Measurements from ENCODE around the gene KIF21B. TPM values are rescaled to one million over a fixed set of nuclear protein-coding genes. Genes with fewer than 3 reads are reported as not detected.
A peak's percentile ranks its signal among the peaks of the same experiment; 100 is the strongest.

The KIF21B gene, protein sequence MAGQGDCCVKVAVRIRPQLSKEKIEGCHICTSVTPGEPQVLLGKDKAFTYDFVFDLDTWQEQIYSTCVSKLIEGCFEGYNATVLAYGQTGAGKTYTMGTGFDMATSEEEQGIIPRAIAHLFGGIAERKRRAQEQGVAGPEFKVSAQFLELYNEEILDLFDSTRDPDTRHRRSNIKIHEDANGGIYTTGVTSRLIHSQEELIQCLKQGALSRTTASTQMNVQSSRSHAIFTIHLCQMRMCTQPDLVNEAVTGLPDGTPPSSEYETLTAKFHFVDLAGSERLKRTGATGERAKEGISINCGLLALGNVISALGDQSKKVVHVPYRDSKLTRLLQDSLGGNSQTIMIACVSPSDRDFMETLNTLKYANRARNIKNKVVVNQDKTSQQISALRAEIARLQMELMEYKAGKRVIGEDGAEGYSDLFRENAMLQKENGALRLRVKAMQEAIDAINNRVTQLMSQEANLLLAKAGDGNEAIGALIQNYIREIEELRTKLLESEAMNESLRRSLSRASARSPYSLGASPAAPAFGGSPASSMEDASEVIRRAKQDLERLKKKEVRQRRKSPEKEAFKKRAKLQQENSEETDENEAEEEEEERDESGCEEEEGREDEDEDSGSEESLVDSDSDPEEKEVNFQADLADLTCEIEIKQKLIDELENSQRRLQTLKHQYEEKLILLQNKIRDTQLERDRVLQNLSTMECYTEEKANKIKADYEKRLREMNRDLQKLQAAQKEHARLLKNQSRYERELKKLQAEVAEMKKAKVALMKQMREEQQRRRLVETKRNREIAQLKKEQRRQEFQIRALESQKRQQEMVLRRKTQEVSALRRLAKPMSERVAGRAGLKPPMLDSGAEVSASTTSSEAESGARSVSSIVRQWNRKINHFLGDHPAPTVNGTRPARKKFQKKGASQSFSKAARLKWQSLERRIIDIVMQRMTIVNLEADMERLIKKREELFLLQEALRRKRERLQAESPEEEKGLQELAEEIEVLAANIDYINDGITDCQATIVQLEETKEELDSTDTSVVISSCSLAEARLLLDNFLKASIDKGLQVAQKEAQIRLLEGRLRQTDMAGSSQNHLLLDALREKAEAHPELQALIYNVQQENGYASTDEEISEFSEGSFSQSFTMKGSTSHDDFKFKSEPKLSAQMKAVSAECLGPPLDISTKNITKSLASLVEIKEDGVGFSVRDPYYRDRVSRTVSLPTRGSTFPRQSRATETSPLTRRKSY (N-terminal part only)
- total RNA-seq (100 to 1,000 TPM in 3 of 5 donors, 10 to 100 TPM in 2; 70.8 to 110 (median 101) TPM), total RNA-seq (118 to 422 (median 241) reads per million in 29 experiments)
- total RNA-seq (2013): 56.2 TPM

DNA sequence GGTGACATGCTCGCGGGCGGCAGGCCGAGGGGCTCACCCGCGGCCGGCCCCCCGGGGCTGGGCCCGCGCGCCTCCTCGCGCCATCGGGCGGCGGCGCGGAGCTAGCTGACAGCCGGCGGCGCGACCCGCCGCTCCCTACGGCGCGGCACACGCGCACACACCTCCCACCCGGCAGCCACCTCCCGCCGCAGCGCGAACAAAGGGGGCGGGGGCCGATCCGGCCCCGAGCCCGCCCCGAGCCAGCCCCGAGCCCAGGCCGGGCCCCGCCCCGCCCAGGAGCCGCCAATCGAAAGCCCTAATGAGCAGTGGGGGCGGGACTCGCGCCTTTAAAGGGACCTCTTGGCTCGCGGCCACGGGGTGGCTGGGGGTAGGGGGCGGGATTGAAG, at the start of gene KIF21B:
KIF21B (minus strand) TSS at position 198 of the 386 bp plus-strand sequence. CDS start 331 bp downstream, outside the sequence.
- Mint-ChIP-seq H3K36me3 (peaks cover 2% of the 10 kb centered on the region), H3K9me3 (no peaks in the 10 kb centered on the region), H3K27me3 (no peaks in the 10 kb centered on the region), H3K4me3 (peak within 1 kb of the TSS; percentile 89 to 99 (median 98)), H3K4me1 (peaks cover 66 to 73% (median 73%) of the 10 kb centered on the region in 3 donors), H3K27ac (peak within 1 kb of the TSS; percentile 99 to 100)
- peak within 1 kb of the TSS; percentile 88 for H3K27ac ChIP-seq (ENCODE audit: low read length)
- POLR2A ChIA-PET: no interaction called here
- ATAC-seq (replicated peaks in 1 of 4): peak; percentile 81 to 88 (median 82)
- DNase-seq: peak; percentile 82 to 94 (median 90)
- CTCF ChIA-PET: interaction anchor here (1.4 to 3.4 kb wide), 3 partner anchors 44 to 51 kb away, joined by 3 to 15 read pairs (median 4); no protein-coding TSS in a partner anchor
- H3K4me3 ChIP-seq (ENCODE audit: control insufficient read depth in 1 of 2, extremely low read depth in 1 of 2, low read length in 1 of 2): peak within 1 kb of the TSS; percentile 80 to 94
- WGBS (ENCODE audit: insufficient coverage): 0% methylated on average over 40 of the region's 53 CpGs
- no peaks in the 10 kb centered on the region for H3K27me3 ChIP-seq (replicated peaks in 1 of 2; ENCODE audit: control insufficient read depth in 2 of 2, extremely low read depth in 1 of 2, insufficient read depth in 2 of 2, low read length in 1 of 2)
- H3K36me3 ChIP-seq (ENCODE audit: control insufficient read depth in 2 of 2, extremely low read depth in 1 of 2, insufficient read depth in 1 of 2, low read length in 1 of 2): peaks cover 0 to under 1% of the 10 kb centered on the region in 2 donors
- peaks cover 42 to 70% of the 10 kb centered on the region in 2 experiments for H3K4me1 ChIP-seq (ENCODE audit: control insufficient read depth in 1 of 2, extremely low read depth in 1 of 2, insufficient read depth in 2 of 2, low read length in 2 of 2)
- H3K9me3 ChIP-seq: no peaks in the 10 kb centered on the region

DNA sequence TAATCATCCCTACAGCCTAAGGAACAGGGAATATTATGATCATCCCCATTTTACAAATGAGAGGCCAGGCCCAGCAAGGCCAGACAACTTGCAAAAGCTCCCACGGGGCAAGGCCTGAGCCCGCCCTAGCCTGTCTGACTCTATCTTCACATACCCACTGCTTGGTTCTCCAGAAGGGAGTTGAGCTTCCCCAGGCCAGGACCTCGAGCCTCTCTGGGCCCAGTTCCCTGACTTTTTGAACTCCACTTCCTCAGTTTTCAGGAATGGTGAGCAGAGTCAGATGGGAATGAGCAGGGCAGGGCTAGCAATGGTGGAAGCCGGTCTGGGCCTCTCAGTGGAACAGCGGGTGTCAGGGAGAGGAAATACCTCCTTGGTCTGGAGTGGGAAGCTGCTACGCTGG, 49.4 kb upstream of the KIF21B start:
- Histone ChIP-seq H3K9me3 (no peaks in the 10 kb centered on the region), H3K27ac (ENCODE audit: low read length) (no peak overlapping the region), H3K27me3 (replicated peaks in 1 of 2; ENCODE audit: control insufficient read depth in 2 of 2, extremely low read depth in 1 of 2, insufficient read depth in 2 of 2, low read length in 1 of 2) (peaks cover 0 to 11% of the 10 kb centered on the region in 2 experiments), H3K36me3 (ENCODE audit: control insufficient read depth in 2 of 2, extremely low read depth in 1 of 2, insufficient read depth in 1 of 2, low read length in 1 of 2) (no peaks in the 10 kb centered on the region), H3K4me3 (ENCODE audit: control insufficient read depth in 1 of 2, extremely low read depth in 1 of 2, low read length in 1 of 2) (no peak overlapping the region), H3K4me1 (ENCODE audit: control insufficient read depth in 1 of 2, extremely low read depth in 1 of 2, insufficient read depth in 2 of 2, low read length in 2 of 2) (no peaks in the 10 kb centered on the region)
- CTCF ChIA-PET: no interaction called here
- DNase-seq (no peak), ATAC-seq (replicated peaks in 1 of 4) (no peak)
- Mint-ChIP-seq H3K27me3 (peaks cover 0 to 2% of the 10 kb centered on the region in 2 donors), H3K4me3 (no peak overlapping the region), H3K27ac (no peak overlapping the region), H3K4me1 (peaks cover 0 to 4% (median 0%) of the 10 kb centered on the region in 3 donors), H3K36me3 (no peaks in the 10 kb centered on the region), H3K9me3 (no peaks in the 10 kb centered on the region)
- no CpG with 5 or more reads among the region's 6 CpGs for WGBS (ENCODE audit: insufficient coverage)
- POLR2A ChIA-PET: no interaction called here

DNA sequence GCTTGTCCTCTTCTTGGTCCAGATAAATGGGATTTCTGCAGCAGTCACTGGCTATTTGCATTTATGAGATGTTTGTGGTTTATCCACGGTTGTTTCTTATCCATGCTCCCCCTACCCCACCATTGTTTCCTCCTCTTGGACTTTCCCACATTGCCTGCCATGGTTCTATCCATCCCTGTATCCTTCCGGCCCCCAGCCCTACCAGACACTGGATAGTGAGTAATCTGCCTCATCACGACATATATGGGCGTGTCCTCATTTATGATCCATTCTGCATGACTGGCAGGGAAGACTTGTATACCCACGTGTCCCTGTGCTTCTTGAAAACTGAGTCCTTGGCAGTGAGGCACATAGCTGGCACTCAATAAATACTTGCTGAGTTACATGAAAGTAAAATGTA, 48.6 kb upstream of the KIF21B start:
- Histone ChIP-seq H3K27ac (ENCODE audit: low read length) (no peak overlapping the region), H3K9me3 (no peaks in the 10 kb centered on the region), H3K36me3 (ENCODE audit: control insufficient read depth in 2 of 2, extremely low read depth in 1 of 2, insufficient read depth in 1 of 2, low read length in 1 of 2) (no peaks in the 10 kb centered on the region), H3K4me1 (ENCODE audit: control insufficient read depth in 1 of 2, extremely low read depth in 1 of 2, insufficient read depth in 2 of 2, low read length in 2 of 2) (no peaks in the 10 kb centered on the region), H3K27me3 (replicated peaks in 1 of 2; ENCODE audit: control insufficient read depth in 2 of 2, extremely low read depth in 1 of 2, insufficient read depth in 2 of 2, low read length in 1 of 2) (peaks cover 0 to 14% of the 10 kb centered on the region in 2 experiments), H3K4me3 (ENCODE audit: control insufficient read depth in 1 of 2, extremely low read depth in 1 of 2, low read length in 1 of 2) (no peak overlapping the region)
- Mint-ChIP-seq H3K27ac (no peak overlapping the region), H3K4me3 (no peak overlapping the region), H3K4me1 (peaks cover 0 to 4% (median 0%) of the 10 kb centered on the region in 3 donors), H3K9me3 (no peaks in the 10 kb centered on the region), H3K36me3 (no peaks in the 10 kb centered on the region), H3K27me3 (peaks cover 0 to 2% of the 10 kb centered on the region in 2 donors)
- DNase-seq (no peak), ATAC-seq (replicated peaks in 1 of 4) (no peak)
- POLR2A ChIA-PET: no interaction called here
- 86% methylated on average over 4 of the region's 5 CpGs for WGBS (ENCODE audit: insufficient coverage)
- CTCF ChIA-PET: no interaction called here

DNA sequence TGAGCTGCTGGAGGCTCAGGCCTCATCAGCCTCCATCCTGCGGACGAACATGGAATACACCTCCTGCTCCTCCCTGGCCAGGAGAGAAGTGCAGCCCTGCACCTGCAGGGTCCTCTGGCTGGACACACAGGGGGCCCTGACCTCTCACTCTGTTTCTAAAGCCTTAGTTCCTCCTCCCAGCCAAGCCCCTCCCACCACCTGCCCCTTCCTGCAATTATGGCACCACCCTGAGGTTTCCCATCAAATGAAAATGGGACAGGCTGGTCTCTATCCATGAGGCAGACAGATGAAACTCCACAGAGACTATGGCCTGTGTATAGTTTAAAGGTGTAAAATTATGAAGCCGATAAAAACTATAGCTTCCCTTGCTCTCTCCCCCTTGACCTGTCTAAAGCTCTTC, 46.1 kb upstream of the KIF21B start:
- Histone ChIP-seq H3K9me3 (no peaks in the 10 kb centered on the region), H3K27me3 (replicated peaks in 1 of 2; ENCODE audit: control insufficient read depth in 2 of 2, extremely low read depth in 1 of 2, insufficient read depth in 2 of 2, low read length in 1 of 2) (peaks cover 0 to 21% of the 10 kb centered on the region in 2 experiments), H3K27ac (ENCODE audit: low read length) (no peak overlapping the region), H3K4me1 (ENCODE audit: control insufficient read depth in 1 of 2, extremely low read depth in 1 of 2, insufficient read depth in 2 of 2, low read length in 2 of 2) (no peaks in the 10 kb centered on the region), H3K36me3 (ENCODE audit: control insufficient read depth in 2 of 2, extremely low read depth in 1 of 2, insufficient read depth in 1 of 2, low read length in 1 of 2) (no peaks in the 10 kb centered on the region), H3K4me3 (ENCODE audit: control insufficient read depth in 1 of 2, extremely low read depth in 1 of 2, low read length in 1 of 2) (no peak overlapping the region)
- Mint-ChIP-seq H3K36me3 (no peaks in the 10 kb centered on the region), H3K4me3 (no peak overlapping the region), H3K4me1 (peaks cover 0 to 4% (median 0%) of the 10 kb centered on the region in 3 donors), H3K27me3 (peaks cover 3 to 8% of the 10 kb centered on the region in 2 donors), H3K27ac (no peak overlapping the region), H3K9me3 (no peaks in the 10 kb centered on the region)
- 100% methylated on average over 2 of the region's 3 CpGs for WGBS (ENCODE audit: insufficient coverage)
- ATAC-seq (replicated peaks in 1 of 4) (no peak), DNase-seq (no peak)
- CTCF ChIA-PET: no interaction called here
- POLR2A ChIA-PET: no interaction called here

DNA sequence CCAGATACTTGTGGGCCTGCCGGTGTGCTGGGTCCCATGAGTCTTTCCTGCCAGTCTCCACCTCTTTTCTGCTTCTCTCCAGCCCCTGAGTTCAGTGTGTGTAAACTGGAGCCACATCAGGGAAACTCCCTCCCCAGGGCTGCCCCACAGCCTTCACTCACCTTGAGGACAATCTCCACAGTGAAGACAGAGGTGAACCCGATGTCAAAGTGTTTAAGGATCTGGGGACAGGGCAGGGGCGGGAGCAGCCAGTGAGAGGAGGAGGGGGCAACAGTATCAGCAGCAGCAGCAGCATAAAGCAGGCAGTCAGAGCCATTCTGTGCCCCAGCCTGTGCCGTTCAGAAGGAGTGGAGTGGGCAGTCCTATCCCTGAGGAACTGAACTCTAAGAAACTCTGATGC, 45.5 kb upstream of the KIF21B start:
- Histone ChIP-seq H3K4me3 (ENCODE audit: control insufficient read depth in 1 of 2, extremely low read depth in 1 of 2, low read length in 1 of 2) (no peak overlapping the region), H3K27me3 (replicated peaks in 1 of 2; ENCODE audit: control insufficient read depth in 2 of 2, extremely low read depth in 1 of 2, insufficient read depth in 2 of 2, low read length in 1 of 2) (peaks cover 0 to 21% of the 10 kb centered on the region in 2 experiments), H3K36me3 (ENCODE audit: control insufficient read depth in 2 of 2, extremely low read depth in 1 of 2, insufficient read depth in 1 of 2, low read length in 1 of 2) (no peaks in the 10 kb centered on the region), H3K27ac (ENCODE audit: low read length) (no peak overlapping the region), H3K9me3 (no peaks in the 10 kb centered on the region), H3K4me1 (ENCODE audit: control insufficient read depth in 1 of 2, extremely low read depth in 1 of 2, insufficient read depth in 2 of 2, low read length in 2 of 2) (no peaks in the 10 kb centered on the region)
- no peaks in the 10 kb centered on the region for H3K36me3 Mint-ChIP-seq
- H3K9me3 Mint-ChIP-seq: no peaks in the 10 kb centered on the region
- no peak overlapping the region for H3K4me3 Mint-ChIP-seq
- WGBS (ENCODE audit: insufficient coverage): 92% methylated on average over 2 of the region's 4 CpGs
- ChIA-PET CTCF (no interaction called here), POLR2A (no interaction called here)
- H3K27ac Mint-ChIP-seq: no peak overlapping the region
- H3K27me3 Mint-ChIP-seq: peaks cover 3 to 8% of the 10 kb centered on the region in 2 donors
- peaks cover 0 to 4% (median 0%) of the 10 kb centered on the region in 3 donors for H3K4me1 Mint-ChIP-seq
- DNase-seq: no peak
- no peak for ATAC-seq (replicated peaks in 1 of 4)

DNA sequence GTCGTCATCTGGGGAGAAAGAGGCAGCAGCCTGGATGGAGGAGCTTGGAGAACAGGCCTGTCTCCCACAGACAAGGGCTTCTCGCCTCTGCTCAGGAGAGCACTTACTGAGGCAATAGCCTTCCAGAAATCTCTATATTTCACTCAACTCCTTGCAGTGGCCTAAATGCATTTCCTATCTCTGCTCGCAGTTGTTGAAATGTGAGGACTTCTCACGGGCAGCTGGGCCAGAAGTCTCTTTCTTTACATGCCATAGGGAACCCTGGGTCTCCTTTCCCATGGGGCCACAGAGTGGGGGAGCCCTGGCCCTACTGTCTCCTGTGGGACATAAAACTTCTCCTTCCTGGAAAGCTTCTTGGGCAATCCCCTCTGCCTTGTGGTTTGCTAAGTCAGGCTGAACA, 43.5 kb upstream of the KIF21B start:
- POLR2A ChIA-PET: no interaction called here
- CTCF ChIA-PET: no interaction called here
- DNase-seq (no peak), ATAC-seq (replicated peaks in 1 of 4) (no peak)
- Mint-ChIP-seq H3K4me1 (peaks cover 0 to 4% (median 0%) of the 10 kb centered on the region in 3 donors), H3K36me3 (no peaks in the 10 kb centered on the region), H3K27me3 (peaks cover 3 to 8% of the 10 kb centered on the region in 2 donors), H3K27ac (no peak overlapping the region), H3K4me3 (no peak overlapping the region), H3K9me3 (no peaks in the 10 kb centered on the region)
- 100% methylated on average over 1 of the region's 4 CpGs for WGBS (ENCODE audit: insufficient coverage)
- Histone ChIP-seq H3K27ac (ENCODE audit: low read length) (no peak overlapping the region), H3K4me1 (ENCODE audit: control insufficient read depth in 1 of 2, extremely low read depth in 1 of 2, insufficient read depth in 2 of 2, low read length in 2 of 2) (no peaks in the 10 kb centered on the region), H3K36me3 (ENCODE audit: control insufficient read depth in 2 of 2, extremely low read depth in 1 of 2, insufficient read depth in 1 of 2, low read length in 1 of 2) (no peaks in the 10 kb centered on the region), H3K4me3 (ENCODE audit: control insufficient read depth in 1 of 2, extremely low read depth in 1 of 2, low read length in 1 of 2) (no peak overlapping the region), H3K27me3 (replicated peaks in 1 of 2; ENCODE audit: control insufficient read depth in 2 of 2, extremely low read depth in 1 of 2, insufficient read depth in 2 of 2, low read length in 1 of 2) (peaks cover 0 to 27% of the 10 kb centered on the region in 2 experiments), H3K9me3 (no peaks in the 10 kb centered on the region)
